Measurements from ENCODE around the gene TULP4.
"Not testable (repeated sequence)": the region's sequence is repeated elsewhere in the genome, so short reads cannot be mapped to it uniquely, and the experiment has no call there.

Gene TULP4

DNA sequence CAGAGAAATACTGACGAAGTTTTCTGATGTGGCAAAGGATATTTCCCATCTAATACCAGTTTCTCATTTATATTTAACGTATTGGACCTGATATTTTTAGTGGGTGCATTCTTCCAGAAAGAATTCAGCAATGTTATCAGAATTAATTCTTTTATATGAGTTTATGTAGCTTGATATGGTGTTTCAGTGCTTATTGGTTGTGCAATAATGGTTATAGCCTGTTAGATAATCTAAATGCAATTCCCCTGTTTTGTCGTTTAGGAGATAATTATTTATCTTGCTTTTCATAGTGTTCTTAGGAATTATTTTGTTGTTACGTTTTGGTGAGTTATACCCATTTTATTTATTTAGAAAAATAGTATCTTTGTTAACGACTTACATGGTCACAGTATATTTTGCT lies 196.2 kb downstream of the TULP4 start:
- no peak for DNase-seq

- DNase-seq: no peak
These were observed 197.2 kb downstream of the TULP4 start for GRCh38 chr6:158509465-158509864.

DNA sequence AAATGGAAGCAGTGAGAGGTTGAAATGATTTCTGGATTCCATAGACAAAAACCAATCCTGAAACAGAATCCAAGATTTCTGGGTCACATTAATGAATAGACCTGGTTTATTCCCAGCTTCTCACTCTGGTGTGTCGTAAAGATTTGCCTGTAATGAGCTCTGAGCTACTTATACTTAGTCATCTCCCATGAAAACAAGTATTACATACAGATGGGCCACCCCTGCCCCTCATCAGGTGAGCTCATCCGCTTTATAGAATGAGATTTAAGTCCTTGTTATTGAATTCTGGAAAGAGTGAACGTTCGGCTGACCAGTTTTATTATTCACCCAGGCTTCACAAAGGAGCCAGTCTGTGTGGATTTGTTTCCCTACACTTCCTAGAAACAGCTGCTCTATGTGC lies 200.5 kb downstream of the TULP4 start:
- no peak for DNase-seq

DNA sequence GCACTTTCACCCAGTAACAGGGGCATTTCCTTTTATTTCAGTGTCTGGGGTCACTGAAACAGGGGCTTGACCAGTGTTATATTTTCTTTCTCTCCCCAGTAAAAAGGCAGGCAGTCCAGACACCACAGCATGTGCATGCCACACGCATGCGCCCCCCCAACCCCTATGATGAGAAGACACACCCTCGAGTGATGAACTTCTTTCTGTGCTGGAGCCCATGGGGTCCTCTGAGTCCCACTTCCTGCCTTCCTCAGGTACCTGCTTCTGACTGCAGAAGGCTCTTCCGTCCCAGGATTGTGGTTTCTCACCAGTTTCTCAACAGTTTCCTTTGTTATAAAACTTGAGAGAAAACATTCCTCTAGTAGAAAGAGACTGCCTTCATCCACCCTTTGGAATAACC lies 201.9 kb downstream of the TULP4 start:
- no peak for DNase-seq

GRCh38 chr6:158514991-158515390 lies 202.7 kb downstream of the TULP4 start:
- DNase-seq: no peak

DNA sequence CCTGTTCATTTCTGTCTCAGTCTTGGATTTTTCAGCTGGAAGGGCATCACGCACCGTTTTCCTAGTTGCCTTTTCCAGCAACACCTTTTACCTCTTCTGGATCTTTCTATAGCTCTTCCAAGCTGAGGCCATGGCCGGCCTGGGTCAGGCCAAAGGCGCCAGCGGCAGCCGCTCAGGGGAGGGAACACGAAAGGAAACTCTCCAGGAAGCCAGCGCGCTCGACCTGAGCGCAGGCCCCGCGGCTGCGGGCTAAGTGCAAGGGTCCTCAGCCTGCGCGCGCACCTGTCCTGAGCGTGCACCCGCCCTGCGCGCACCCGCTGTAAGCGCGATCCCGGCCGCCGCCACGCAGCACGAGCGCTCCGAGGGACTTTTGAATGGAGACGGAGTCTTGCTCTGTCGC lies 203.8 kb downstream of the TULP4 start:
- no peak for DNase-seq

- DNase-seq: no peak
These were observed 204.8 kb downstream of the TULP4 start for GRCh38 chr6:158517038-158517437.

- no peak for DNase-seq
These were observed 205.3 kb downstream of the TULP4 start for GRCh38 chr6:158517581-158517980.

DNA sequence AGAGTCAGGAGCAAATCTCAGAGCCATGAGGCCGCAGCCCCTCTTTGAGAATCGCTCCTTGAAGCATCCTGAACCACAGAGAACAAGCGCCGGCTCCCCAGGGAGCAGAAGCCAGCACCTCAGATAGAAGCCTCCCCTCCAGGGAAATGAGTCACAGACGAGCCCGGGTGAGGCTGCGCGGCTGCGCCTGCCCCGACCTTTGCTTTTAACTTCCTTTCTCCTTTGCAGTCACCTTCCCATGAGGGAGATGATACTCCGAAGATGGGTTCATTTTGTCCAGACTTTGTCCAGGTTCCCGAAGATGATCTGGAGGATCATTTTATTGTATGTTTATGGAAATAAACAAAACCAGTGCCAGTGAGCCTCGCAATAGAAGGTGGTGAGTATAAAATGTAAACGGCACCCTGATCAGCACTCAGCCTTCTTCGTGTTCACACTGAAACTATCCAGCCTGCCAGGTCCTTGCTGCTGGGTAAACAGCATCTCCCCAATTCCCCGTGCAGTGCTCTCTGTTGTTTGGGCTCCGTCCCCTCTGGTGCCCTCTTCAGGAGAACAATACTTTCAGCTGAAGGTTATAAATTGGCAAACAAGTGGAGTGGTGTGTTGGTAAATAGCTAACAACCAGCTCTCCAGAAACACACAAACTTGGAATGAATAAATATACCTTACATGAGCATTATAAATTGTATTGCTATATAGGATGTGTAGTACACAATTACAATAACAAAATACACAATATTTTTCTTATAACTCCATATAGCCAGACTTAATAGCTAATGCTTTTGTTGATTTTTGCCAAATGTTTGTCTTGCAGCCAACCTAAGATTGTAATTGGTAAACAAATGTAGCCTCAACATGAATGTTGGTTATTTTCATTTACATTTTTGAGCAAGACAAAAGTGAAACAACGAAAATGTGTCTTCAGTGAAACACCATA lies 206.2 kb downstream of the TULP4 start:
- DNase-seq: peak; percentile 60

DNA sequence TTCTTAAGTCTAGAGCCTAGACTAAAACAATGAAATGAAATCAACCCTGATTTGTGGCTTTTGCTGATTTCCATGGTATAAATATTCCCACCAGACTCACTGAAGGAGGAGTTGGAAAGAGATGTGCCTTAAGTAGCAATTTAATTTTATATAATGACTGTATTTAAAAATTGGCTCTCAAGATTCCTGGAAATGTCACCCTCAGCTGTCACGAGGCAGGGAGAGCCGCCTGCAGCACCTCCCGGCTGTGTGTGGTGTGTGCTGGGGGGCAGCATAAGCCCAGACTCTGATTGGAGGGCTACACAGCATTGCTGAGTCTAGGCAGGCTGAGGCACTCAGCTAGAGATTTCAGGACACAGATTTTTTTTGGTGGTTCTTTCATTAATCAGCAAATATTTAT lies 207.0 kb downstream of the TULP4 start:
- DNase-seq: no peak

DNA sequence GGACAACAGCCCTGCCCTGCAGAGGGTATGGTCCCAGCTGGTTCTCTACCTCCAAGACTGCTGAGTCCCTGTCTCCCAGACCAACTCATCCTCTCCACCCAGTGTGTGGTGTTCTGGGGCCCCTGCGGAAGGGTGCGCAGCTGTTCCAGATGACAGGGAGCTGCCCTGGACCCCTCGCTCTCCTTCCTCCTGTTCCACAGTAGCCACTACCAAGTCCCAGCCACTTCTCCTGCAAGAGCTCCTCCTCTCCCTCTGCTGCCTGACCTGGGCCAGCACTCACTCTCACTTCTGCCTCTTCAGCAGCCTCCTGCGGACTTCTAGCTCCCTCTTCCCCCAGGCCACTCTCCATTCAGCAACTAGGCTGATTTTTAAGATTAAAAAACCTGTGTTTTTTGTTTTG lies 207.5 kb downstream of the TULP4 start:
- no peak for DNase-seq

DNA sequence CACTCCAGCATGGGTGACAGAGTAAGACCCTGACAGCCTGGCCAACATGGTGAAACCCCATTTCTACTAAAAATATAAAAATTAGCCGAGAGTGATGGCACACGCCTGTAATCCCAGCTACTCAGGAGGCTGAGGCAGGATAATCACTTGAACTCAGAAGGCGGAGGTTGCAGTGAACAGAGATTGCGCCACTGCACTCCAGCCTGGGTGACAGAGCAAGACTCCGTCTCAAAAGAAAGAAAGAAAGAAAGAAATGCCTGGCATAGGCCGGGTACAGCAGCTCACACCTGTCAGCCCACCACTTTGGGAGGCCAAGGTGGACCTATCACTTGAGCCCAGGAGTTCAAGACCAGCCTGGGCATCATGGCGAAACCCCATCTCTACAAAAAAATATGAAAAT lies 208.7 kb downstream of the TULP4 start:
- DNase-seq: not testable (repeated sequence)

- no peak for DNase-seq
These were observed 209.5 kb downstream of the TULP4 start for GRCh38 chr6:158521759-158522158.

- no peak for DNase-seq
These were observed 210.4 kb downstream of the TULP4 start for GRCh38 chr6:158522616-158523015.

DNA sequence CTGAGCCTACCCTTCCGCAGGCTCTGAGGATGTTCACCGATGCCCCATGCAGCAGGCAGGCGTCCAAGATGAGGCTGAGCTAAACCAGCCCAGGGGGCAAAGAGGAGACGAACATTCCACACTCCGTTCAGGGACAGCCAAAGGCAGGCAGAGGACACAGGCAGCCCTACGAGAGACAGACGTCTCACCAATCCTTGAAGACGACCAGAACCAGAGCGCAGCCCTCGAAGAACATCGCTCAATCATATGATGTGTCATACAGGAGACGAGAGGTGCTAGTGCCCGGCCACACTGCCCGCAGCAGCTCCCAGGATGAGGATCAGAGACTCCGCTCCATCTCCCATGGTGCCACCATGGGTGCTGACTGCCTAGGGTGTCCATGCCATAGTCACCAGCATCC lies 212.0 kb downstream of the TULP4 start:
- no peak for DNase-seq

DNA sequence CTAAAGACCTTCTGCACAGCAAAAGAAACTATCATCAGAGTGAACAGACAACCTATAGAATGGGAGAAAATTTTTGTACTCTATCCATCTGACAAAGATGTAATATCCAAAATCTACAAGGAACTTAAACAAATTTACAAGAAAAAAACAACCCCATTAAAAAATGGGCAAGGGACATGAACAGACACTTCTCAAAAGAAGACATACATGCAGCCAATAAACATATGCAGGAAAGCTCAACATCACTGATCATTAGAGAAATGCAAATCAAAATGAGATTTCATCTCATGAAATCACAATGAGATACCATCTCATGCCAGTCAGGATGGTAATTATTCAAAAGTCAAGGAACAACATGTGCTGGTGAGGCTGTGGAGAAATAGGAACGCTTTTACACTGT lies 215.6 kb downstream of the TULP4 start:
- DNase-seq: not testable (repeated sequence)

- DNase-seq: no peak
These were observed 216.6 kb downstream of the TULP4 start for GRCh38 chr6:158528826-158529225.

DNA sequence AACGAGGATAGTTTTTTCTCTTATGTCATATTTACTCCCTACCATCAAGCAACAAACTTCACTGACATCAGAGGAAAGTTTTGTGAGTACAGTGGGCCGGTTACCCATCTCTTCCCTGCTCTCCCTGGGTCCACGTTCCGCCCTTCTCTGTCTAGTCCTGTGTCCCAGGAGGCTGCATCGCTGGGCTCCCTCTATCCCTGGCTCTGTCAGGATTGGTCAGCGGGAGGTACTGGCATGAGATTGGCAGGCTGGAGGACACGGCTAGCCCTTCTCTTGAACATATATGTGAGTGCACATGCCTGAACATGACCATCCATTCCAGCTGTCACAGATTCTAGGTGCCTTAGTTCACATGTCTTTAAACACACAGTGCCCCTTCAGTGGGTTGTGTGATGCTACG lies 217.4 kb downstream of the TULP4 start:
- DNase-seq: no peak

DNA sequence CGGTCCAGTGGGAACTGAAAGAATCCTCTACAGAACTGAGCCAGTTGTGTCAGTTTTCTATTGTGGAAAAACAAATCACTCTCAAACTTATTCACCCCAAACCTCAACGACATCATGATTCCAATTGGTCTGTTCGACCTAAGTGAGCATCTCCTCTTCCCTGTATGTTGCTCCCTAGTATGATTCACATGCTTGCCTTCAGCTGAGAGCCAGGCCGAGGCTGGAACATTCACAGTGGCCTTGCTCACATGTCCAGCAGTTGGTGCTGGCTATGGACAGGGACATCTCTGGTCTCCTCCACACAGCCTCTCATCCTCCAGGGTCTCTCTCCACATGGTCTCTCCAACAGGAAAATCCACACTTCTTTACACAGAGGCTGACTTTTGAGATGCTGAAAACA lies 219.3 kb downstream of the TULP4 start:
- no peak for DNase-seq

GRCh38 chr6:158531970-158532369 lies 219.7 kb downstream of the TULP4 start:
- DNase-seq: no peak

GRCh38 chr6:158536084-158536890 lies 224.0 kb downstream of the TULP4 start:
- DNase-seq: peak; percentile 85

GRCh38 chr6:158536891-158537798 lies 224.9 kb downstream of the TULP4 start:
- DNase-seq: peak; percentile 66

DNA sequence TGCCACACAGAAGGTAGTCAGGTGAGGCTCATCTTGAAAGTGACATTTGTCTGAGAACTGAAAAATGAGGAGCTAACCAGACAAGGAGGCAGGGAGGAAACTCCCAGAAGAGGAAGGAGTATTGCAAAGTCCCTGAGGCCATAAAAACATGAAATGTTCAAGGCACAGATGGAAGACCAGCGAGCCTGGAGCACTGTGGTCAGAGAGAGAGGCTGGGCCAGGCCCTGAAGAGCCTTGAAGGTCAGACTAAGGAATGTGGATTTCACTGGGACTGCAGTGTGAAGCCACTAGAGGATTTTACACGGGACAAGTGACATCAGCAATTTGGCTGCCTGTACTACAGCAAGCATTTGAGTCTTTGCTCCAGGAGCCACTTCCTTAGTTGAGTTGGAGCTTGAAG lies 226.5 kb downstream of the TULP4 start:
- DNase-seq: no peak

Measured in femur (tissue), 1 donor.